Omental fat pad (tissue), 4 donors: Measurements from ENCODE around the gene MAN1C1. TPM values are rescaled to one million over a fixed set of nuclear protein-coding genes. Genes with fewer than 3 reads are reported as not detected.
A peak's percentile ranks its signal among the peaks of the same experiment; 100 is the strongest.
"Not testable (repeated sequence)": the region's sequence is repeated elsewhere in the genome, so short reads cannot be mapped to it uniquely, and the experiment has no call there.

ENCODE experiments used
- ATAC-seq: fragments of 150-250 bp; one replicate; pipeline ENCODE4 v1.9.1; 2016; ENCODE audit warnings: mild to moderate bottlenecking, moderate library complexity; ENCODE audit not compliant: low FRiP score
- DNase-seq: peaks from one replicate; pipeline ENCODE4 v3.0.0-alpha.2; 2019; ENCODE audit warnings: low spot score
- total RNA-seq, 4 donors: library from RNA; depleted of rRNA; stranded (reverse); fragments of >200 nt; gene quantifications; one replicate each; pipeline ENCODE4 v1.1.0, GENCODE V29; 2016
- TF ChIP-seq, protein P1 (sequence below), 3 donors: fragments of 450-650 bp; IDR thresholded peaks; one replicate each; pipeline ENCODE4 v1.5.1; 2016 to 2017; ENCODE audit warnings: antibody characterized with exemption in 3 of 3, mild to moderate bottlenecking in 3 of 3, moderate library complexity in 2 of 3

The MAN1C1 gene
- total RNA-seq, 4 donors from 2014 or later: 21.0 to 47.4 (median 24.4) TPM

DNA sequence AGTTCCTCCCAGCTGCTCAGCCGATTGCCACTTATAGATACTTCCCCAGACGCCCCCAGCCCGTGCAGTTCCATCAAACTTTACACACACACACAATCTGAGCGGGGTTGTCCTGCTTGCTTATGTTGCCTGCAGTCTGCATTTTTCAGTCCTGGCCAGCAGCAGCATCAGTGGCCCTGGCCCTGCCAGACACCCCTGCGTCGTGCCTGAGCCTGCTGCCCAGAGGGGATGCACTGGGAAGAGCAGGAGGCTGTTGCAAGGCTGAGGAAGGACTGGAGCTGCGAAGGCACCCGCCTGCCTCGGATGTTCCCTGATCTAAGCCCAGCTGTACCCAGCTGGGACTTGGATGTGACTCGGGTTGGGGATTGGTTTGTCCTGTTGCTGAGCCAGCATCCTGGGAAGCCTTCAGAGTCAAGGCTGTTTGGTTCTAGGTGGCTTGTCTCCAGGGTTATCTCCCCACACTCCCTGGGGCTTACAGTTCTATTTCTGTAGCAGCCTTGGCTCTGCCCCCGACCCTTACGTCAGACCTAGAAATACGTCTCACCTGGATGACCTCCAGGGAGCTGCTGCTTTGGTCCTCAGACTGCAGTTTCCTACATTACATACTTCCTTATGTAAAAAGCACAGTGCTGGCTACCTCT lies 42.3 kb downstream of the MAN1C1 start:
- TF ChIP-seq, protein P1, sequence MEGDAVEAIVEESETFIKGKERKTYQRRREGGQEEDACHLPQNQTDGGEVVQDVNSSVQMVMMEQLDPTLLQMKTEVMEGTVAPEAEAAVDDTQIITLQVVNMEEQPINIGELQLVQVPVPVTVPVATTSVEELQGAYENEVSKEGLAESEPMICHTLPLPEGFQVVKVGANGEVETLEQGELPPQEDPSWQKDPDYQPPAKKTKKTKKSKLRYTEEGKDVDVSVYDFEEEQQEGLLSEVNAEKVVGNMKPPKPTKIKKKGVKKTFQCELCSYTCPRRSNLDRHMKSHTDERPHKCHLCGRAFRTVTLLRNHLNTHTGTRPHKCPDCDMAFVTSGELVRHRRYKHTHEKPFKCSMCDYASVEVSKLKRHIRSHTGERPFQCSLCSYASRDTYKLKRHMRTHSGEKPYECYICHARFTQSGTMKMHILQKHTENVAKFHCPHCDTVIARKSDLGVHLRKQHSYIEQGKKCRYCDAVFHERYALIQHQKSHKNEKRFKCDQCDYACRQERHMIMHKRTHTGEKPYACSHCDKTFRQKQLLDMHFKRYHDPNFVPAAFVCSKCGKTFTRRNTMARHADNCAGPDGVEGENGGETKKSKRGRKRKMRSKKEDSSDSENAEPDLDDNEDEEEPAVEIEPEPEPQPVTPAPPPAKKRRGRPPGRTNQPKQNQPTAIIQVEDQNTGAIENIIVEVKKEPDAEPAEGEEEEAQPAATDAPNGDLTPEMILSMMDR (IDR thresholded peaks at IDR 0.05): no peak
- ATAC-seq (peak; percentile 57), DNase-seq (no peak)

DNA sequence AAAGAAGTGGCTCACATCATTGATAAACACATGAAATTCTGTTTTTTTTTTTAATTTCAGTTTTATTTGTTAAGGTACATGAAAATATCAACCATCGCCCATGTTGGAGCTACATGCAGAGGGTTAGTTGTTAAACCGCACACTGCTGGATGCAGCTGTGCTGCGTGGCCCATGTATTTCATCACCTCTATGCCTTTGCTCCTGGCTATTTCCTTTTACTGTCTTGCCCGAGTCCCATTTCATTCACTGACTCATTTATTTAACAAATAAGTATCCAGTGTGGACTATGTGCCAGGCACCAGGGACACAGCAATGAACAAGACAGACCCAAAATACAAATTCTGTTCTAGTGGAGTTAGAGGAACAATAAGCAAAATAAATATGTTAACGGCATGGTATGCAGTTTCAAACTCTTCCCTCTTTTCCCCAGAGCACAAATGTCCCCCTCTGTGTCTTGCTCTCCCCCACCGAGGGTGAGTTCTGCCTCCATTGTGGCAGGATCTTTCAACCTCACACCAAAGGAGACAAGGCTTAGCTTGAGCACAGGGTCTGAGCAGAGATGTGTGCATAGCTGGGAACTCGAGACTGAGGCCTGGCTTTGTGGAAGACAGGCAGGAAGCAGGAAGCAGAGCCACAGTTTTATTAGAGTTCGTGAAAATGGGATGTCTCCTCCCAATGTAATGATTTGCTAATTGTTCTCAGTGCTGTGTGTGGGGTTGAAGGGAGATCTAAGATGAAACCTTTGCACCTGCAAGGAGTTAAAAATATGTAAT lies 44.6 kb downstream of the MAN1C1 start:
- TF ChIP-seq, protein P1 (IDR thresholded peaks at IDR 0.05): no peak
- no peak for ATAC-seq
- no peak for DNase-seq

DNA sequence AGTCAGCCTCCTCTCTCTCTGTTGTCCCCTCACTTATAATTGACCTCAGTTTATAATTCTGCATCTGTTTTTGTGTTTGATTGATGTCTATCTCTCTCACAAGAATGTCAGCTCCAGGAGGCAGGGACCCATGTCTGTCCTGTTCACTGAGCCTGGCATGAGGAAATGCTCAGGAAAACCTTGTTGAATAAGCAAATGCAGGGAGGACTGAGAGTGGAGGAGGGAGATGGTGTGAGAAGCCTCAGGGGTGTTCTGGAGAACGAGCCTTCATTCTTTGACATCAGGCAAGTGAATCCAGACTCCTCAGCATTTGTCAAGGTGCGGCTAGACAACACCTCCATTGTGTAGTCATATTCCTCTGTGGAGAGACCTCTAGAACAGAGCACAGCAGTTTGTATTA lies 45.5 kb downstream of the MAN1C1 start:
- TF ChIP-seq, protein P1 (IDR thresholded peaks at IDR 0.05): no peak
- ATAC-seq (no peak), DNase-seq (no peak)

DNA sequence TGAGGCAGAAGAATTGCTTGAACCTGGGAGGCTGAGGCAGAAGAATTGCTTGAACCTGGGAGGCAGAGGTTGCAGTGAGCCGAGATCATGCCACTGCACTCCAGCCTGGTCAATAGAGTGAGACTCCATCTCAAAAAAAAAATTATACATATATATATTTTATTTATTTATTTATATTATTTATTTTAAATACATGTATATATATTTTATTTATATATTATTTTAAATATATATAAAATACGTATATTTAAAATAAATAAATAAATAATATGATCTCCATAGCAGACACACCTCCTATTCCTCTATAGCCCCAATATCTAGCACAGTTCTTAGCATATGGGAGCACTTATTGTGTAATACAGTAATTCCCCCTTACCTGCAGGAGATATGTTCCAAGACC lies 46.4 kb downstream of the MAN1C1 start:
- DNase-seq, ATAC-seq: not testable (repeated sequence)

DNA sequence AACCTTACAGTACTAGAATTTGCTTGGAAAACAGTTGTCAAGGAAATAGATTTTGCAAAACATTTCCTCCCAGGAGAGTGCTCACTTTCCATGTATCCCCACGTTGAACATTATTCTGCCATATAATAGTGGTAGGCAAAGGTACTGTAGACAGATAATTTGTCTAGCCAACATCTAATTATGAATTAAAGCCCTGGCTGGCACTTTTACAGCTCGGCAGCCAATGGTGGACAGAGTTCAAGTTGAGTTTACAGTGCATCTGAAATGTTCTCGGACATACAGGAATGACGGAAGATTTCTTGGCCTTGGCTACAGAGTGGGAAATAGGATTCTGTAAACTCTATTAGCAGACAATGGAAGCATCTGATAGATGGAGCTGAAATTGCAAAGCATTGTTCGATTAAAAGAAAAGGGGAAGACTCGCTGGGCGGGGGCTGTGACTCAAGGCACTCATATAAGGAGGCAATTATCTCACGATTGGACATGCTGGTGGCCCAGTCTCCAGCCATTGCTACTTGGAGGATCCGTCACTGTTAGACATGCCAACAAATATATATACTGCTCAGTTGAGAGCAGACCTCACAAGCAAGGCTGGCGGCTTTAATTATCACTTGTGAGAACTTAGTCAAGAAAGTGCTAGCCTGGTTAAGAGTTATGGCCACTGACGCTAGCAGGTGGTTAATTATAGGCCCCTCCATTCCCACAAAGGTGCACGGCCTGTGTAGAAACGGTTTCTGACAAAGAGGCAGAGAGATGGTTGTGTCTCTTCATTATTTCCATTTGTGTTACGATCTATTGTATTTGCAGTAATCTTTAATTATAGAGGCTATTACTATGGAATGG lies 48.0 kb downstream of the MAN1C1 start:
- TF ChIP-seq, protein P1 (IDR thresholded peaks at IDR 0.05): no peak
- peak; percentile 56 for ATAC-seq
- no peak for DNase-seq

DNA sequence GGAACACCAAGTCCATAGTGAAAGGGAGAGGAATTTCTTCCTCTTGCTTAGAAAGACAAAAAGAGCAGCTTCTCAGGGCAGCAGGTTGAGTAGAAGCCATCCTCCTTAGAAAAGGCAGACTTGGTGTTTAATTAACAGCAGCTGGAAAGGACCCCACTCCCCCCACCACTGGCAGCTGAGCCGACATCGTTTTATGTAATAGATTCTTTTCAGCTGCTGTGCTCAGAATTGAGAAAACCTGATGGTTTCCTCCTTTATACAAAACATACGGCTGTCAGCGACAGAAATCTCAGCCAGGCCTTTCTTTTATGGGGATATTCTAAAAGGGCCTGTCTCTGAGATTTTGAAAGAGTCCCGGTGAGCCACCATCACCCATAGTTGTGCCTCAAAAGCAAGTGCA lies 49.9 kb downstream of the MAN1C1 start:
- ATAC-seq (no peak), DNase-seq (no peak)
- TF ChIP-seq, protein P1 (IDR thresholded peaks at IDR 0.05): no peak

DNA sequence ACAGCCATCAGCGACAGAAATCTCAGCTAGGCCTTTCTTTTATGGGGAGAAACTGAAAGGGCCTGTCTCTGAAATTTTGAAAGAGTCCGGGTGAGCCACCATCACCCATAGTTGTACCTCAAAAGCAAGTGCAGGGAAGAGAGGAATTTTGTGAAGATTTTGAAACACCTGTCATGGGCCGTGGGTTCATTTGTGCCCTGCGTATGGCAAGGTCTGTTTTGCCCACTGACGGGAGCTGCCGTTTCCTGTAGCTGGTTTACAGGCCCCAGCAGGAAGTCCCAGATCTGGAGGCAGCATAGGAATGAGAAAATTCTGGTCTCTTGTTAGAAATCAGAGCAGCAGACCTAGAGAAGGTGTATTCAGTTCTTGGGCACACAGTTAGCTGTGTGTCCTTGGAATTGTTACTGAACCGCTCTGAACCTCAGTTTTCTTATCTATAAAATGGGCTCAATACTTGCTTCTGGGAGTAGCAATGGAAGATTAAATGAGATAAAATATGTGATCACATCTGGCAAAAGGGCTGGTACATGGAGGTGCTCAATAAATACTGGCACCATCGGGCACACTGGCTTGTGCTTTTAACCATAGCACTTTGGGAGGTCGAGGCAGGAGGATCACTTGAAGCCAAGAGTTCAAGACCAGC lies 52.5 kb downstream of the MAN1C1 start:
- TF ChIP-seq, protein P1 (IDR thresholded peaks at IDR 0.05): no peak
- no peak for DNase-seq
- no peak for ATAC-seq
